ENCODE results near the gene SLC52A1. TPM values are rescaled to one million over a fixed set of nuclear protein-coding genes. Genes with fewer than 3 reads are reported as not detected.

SLC52A1 gene
- total RNA-seq, 1 donor from 2014 or later: not detected

GRCh38 chr17:4987767-4988567 lies 47.3 kb downstream of the SLC52A1 start:
- no peak for DNase-seq

- DNase-seq: peak; percentile 83
Measured at GRCh38 chr17:4986951-4987766, 48.1 kb downstream of the SLC52A1 start, which contains the start of gene CAMTA2. Gene CAMTA2, minus strand, starts transcription at chr17:4987675. Its CDS starts 1,453 bp downstream, at chr17:4986222.

GRCh38 chr17:4986403-4986802 lies 48.8 kb downstream of the SLC52A1 start:
- no peak for DNase-seq

Other genes with a start within 250 kb of the SLC52A1 start
- 0.62 TPM for gene VMO1, start 249.1 kb downstream of the SLC52A1 start, total RNA-seq
- not detected for gene GLTPD2, start 246.5 kb downstream of the SLC52A1 start, total RNA-seq
- 64.4 TPM for gene PSMB6, start 239.3 kb downstream of the SLC52A1 start, total RNA-seq
- 6.1 TPM for gene PLD2, start 228.3 kb downstream of the SLC52A1 start, total RNA-seq
- 18.4 TPM for gene MINK1, start 202.1 kb downstream of the SLC52A1 start, total RNA-seq
- gene C17orf107, start 135.9 kb downstream of the SLC52A1 start, total RNA-seq: 6.9 TPM
- 0.62 TPM for gene CHRNE, start 132.3 kb downstream of the SLC52A1 start, total RNA-seq
- not detected for gene GP1BA, start 103.1 kb downstream of the SLC52A1 start, total RNA-seq
- gene SLC25A11, start 95.4 kb downstream of the SLC52A1 start, total RNA-seq: 44.6 TPM
- gene RNF167, start 95.2 kb downstream of the SLC52A1 start, total RNA-seq: 10.3 TPM
- gene PFN1, start 86.9 kb downstream of the SLC52A1 start, total RNA-seq: 53.0 TPM
- gene ENO3, start 84.3 kb downstream of the SLC52A1 start, total RNA-seq: 2.3 TPM
- gene SPAG7, start 67.6 kb downstream of the SLC52A1 start, total RNA-seq: 21.1 TPM
- 5.1 TPM for gene CAMTA2, start 47.8 kb downstream of the SLC52A1 start, total RNA-seq
- 0.31 TPM for gene INCA1, start 37.9 kb downstream of the SLC52A1 start, total RNA-seq
- gene KIF1C, start 37.5 kb downstream of the SLC52A1 start, total RNA-seq: 12.5 TPM
- gene ZFP3, start 43.0 kb upstream of the SLC52A1 start, total RNA-seq: 9.8 TPM
- gene ZNF232, start 76.5 kb upstream of the SLC52A1 start, total RNA-seq: 14.3 TPM
- 0.16 TPM for gene USP6, start 80.6 kb upstream of the SLC52A1 start, total RNA-seq
- gene ZNF594, start 156.4 kb upstream of the SLC52A1 start, total RNA-seq: 39.0 TPM
- gene SCIMP, start 199.4 kb upstream of the SLC52A1 start, total RNA-seq: 0.16 TPM
- 94.5 TPM for gene RABEP1, start 246.9 kb upstream of the SLC52A1 start, total RNA-seq